ENCODE results near the gene C20orf173. TPM values are rescaled to one million over a fixed set of nuclear protein-coding genes. Genes with fewer than 3 reads are reported as not detected.

Gene C20orf173
- total RNA-seq, 1 experiment from 2014 or later, result not detected

GRCh38 chr20:35496481-35496880 lies 33.0 kb downstream of the C20orf173 start:
- H2AFZ ChIP-seq (ENCODE audit: low read depth, low read length, poor library complexity, severe bottlenecking), result no peak overlapping the region
- ChIA-PET POLR2A (interaction anchor here (0.6 kb wide), 1 partner anchor 96 kb away, joined by 4 read pairs; no protein-coding TSS in a partner anchor), CTCF (no interaction called here), RAD21 (ENCODE audit: low non-redundant PET in 1 of 2, low total read pairs in 2 of 2, uncharacterized antibody in 2 of 2, unreplicated experiment in 2 of 2) (no interaction called here)
- no peaks in the 10 kb centered on the region for H3K79me2 ChIP-seq (ENCODE audit: insufficient read depth, low read length)
- no peaks in the 10 kb centered on the region for H3K27me3 ChIP-seq (ENCODE audit: insufficient read depth, low read length)
- no peaks in the 10 kb centered on the region for H3K4me1 ChIP-seq (ENCODE audit: control insufficient read depth in 1 of 2, insufficient read depth in 2 of 2, low read length in 2 of 2)
- intact Hi-C loops (cut with micrococcal nuclease), result no loop called here
- ATAC-seq, result no peak
- DNase-seq (ENCODE audit: low read depth, low spot score), result no peak
- TF ChIP-seq EZH2 (IDR thresholded peaks at IDR 0.05), result no peak
- TF ChIP-seq SRF (IDR thresholded peaks at IDR 0.05; ENCODE audit: low read depth), result no peak
- TF ChIP-seq SIN3A (IDR thresholded peaks at IDR 0.05; ENCODE audit: low read depth), result no peak
- no peak for TF ChIP-seq ZNF274 (IDR thresholded peaks at IDR 0.05; ENCODE audit: low read depth, low read length)
- TF ChIP-seq TCF7L2 (IDR thresholded peaks at IDR 0.05; ENCODE audit: borderline replicate concordance, extremely low read depth, insufficient read depth, insufficient read length), result no peak
- no peak for TF ChIP-seq JUND (IDR thresholded peaks at IDR 0.05)
- no peak for TF ChIP-seq FOSL1 (IDR thresholded peaks at IDR 0.05; ENCODE audit: low read depth)
- no peak for TF ChIP-seq EZH2phosphoT487 (IDR thresholded peaks at IDR 0.05; ENCODE audit: borderline replicate concordance)
- TF ChIP-seq CEBPB (IDR thresholded peaks at IDR 0.05; ENCODE audit: low read depth), result no peak
- no peak for TF ChIP-seq CTCF (IDR thresholded peaks at IDR 0.05 in 2 of 3, conservative IDR thresholded peaks at IDR 0.05 in 1 of 3; ENCODE audit: borderline replicate concordance in 1 of 3, insufficient read depth in 1 of 3, low read depth in 2 of 3, low read length in 2 of 3)
- no peak overlapping the region for H3K9ac ChIP-seq (ENCODE audit: low read length)
- H3K9me3 ChIP-seq (ENCODE audit: control insufficient read depth in 1 of 2, insufficient read depth in 1 of 2, low read depth in 1 of 2, low read length in 2 of 2), result no peaks in the 10 kb centered on the region
- H3K4me3 ChIP-seq (replicated peaks in 1 of 2; ENCODE audit: low read depth in 1 of 2, low read length in 2 of 2), result no peak overlapping the region
- no peaks in the 10 kb centered on the region for H4K20me1 ChIP-seq (ENCODE audit: insufficient read depth)
- H3K9me2 ChIP-seq (ENCODE audit: insufficient read depth), result no peaks in the 10 kb centered on the region
- no peak overlapping the region for H3K27ac ChIP-seq (ENCODE audit: low read depth, low read length)
- no peak overlapping the region for H3K4me2 ChIP-seq (ENCODE audit: low read length)
- no TSS peak for BruUV-seq (replicated peaks)
- peaks cover 36 to 47% of the 10 kb centered on the region in 2 experiments; a peak in 3 of 4 replicates for H3K36me3 ChIP-seq (ENCODE audit: control insufficient read depth in 1 of 2, insufficient read depth in 2 of 2, low read length in 2 of 2)

All from HCT116 (cell line).